T-helper 2 cell treated with Interferon-gamma antibody and Interleukin-4, amounts not matched to agents 100 ng/mL and 5 ng/mL, for 36 hours (primary cell): ENCODE results near the gene DCAF17. TPM values are rescaled to one million over a fixed set of nuclear protein-coding genes. Genes with fewer than 3 reads are reported as not detected.
"Not testable (repeated sequence)": the region's sequence is repeated elsewhere in the genome, so short reads cannot be mapped to it uniquely, and the experiment has no call there.

Source experiments
- intact Hi-C: fragments of 100-400 bp; cut with micrococcal nuclease; formaldehyde crosslinking; loops from one replicate; pipeline ENCODE4 v1.15.1; 2023
- total RNA-seq: library from RNA; stranded (reverse); gene quantifications from 2 replicates; pipeline ENCODE4 v1.2.3, GENCODE V29; 2022

Gene DCAF17
- total RNA-seq, 1 donor from 2014 or later: 20.7 TPM

- intact Hi-C loops: no loop called here
Observed at GRCh38 chr2:171410101-171410500, 23.9 kb upstream of the DCAF17 start.

GRCh38 chr2:171410624-171411023 is 23.4 kb upstream of the DCAF17 start:
- intact Hi-C loops: no loop called here

- intact Hi-C loops: no loop called here
Observed at GRCh38 chr2:171411214-171411613, 22.8 kb upstream of the DCAF17 start.

DNA sequence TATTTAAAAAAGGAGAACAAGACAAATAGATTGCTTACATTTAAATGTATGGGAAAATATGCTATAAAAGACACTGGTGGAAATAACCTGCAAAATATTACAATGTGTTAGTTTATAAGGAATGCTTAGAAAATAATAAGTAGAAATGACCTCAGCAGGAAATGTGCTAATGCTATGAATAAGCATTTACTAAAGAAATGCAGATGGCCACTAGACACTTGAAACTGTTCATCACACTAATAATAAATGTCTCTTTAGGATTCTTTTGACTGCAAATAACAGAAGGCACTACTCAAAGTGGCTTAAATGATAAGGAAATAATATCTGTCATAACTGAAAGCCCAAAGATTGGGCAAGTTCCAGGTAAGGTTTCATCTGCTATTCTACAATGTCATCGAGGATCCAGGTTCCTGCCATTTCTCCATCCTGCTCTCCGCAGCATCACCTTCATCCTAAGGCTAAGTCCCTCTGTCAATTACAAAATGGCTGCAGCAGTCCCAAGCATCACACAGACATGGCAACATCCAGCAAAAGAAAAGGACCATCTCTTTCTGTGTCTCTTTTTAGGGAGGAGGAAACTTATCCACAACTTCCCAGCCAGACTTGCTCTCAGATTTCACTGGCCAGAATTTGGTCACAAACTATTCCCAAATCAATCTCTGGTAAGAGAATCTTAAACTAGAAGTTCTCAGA is 22.1 kb upstream of the DCAF17 start:
- intact Hi-C loops: no loop called here

DNA sequence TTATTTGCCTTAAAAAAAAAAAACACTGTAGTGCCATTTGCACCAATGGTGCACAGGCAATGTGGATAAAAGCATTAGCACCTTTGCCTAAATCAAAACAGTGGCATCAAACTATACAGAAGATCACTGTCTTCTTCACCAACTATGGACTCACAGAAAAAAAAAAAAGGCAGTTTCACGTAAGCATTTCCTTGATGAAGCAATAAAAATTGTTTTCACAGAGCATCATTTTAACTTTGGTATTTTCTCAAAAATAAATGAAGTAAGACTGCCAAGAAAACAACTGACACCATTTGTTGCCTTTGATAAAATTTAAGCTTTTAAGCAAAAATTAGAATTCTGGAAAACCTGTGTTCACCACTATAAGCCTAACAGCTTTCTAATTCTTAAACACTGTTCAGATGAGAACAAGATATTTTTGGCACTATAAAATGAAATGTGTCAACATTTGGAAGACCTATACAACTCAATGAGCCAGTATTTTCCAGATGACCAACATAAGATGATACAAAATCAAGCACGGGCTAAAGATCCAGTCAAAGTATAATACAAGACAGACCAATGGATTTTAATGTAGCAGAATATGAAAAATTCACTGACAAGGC is 21.4 kb upstream of the DCAF17 start:
- intact Hi-C loops: no loop called here

DNA sequence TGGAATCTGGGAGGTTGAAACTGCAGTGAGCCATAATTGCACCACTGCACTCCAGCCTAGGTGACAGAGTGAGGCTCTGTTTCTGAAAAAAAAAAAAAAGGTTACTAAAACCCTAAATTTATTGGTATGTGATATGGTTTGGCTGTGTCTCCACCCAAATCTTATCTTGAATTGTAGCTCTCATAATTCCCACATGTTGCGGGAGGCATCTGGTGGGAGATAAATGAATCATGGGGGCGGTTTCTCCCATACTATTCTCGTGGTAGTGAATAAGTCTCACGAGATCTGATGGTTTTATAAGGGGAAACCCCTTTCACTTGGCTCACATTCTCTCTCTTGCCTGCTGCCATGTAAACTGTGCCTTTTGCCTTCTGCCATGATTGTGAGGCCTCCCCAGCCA is 19.4 kb upstream of the DCAF17 start:
- intact Hi-C loops: loop anchor here (5.0 kb wide), 1 partner anchor 87 kb away; no protein-coding TSS in a partner anchor

DNA sequence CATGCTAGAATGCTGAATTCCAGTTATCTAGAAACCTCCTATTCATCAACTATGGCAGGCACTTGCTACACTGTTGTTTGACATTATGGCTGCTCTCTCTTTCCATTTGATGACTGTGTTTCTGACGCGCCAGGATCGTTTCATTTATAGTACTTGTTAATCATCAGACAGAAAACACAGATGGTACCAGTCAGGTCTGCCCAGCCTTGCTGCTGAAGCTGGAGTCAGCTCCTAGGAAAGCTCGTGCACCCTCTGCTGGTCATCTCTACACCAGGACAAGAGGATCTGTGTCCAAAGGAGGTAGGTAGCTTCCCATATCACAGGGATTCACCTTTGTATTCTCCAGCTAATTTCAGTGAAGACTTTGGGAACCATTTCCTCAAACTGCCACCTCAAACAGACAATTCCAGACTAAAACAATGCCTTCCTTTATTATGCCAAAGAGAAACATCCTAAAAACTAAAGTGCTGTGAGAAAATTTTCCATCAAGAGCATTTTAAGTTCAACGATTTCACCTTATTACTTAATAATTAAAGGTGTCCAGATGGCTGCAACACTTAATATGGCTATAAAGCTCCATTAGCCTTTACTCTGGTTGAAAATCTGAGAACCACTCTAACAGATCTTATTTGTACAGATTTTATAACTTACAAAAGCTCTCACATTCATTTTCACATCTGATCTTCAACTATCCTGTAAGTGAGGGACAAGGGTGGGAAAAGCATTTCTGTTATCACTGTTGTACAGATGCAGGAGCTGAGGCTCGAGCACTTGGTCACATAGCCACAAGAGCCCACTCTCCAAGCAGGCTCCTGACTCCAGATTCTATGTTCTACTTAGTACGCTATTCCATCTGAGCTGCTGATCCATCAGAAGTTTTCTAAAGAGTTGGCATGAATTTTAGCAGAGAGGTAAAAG is 17.8 kb upstream of the DCAF17 start:
- intact Hi-C loops: loop anchor here (1.0 to 5.0 kb wide), 5 partner anchors 18 to 488 kb away; partner anchors contain the start of genes DCAF17 and TLK1

DNA sequence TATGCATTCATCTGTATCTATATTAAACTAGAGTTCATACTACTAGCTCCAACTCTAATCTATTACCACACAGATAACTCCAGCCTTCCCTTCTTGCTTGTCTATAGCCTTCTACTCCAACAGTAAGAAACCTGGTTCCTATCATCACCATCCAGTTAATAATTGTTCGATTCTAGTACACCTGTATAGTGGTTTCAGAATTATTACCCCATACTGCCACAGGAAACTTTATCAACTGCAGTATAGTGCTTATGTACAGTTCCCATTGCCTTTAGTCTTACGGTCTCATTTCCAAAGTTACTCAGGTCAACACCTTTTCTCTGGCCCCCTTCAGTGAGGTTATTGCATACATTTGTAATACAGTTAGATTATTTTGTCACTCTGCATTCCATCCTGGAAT is 14.7 kb upstream of the DCAF17 start:
- intact Hi-C loops: loop anchor here (5.0 kb wide), 1 partner anchor 92 kb away; no protein-coding TSS in a partner anchor

GRCh38 chr2:171420728-171421563 is 13.1 kb upstream of the DCAF17 start:
- intact Hi-C loops: no loop called here

GRCh38 chr2:171422710-171423495 is 11.1 kb upstream of the DCAF17 start:
- intact Hi-C loops: not testable (repeated sequence)

- intact Hi-C loops: loop anchor here (5.0 kb wide), 2 partner anchors 218 to 343 kb away; no protein-coding TSS in a partner anchor
Observed at GRCh38 chr2:171430516-171431410, 3.3 kb upstream of the DCAF17 start.

DNA sequence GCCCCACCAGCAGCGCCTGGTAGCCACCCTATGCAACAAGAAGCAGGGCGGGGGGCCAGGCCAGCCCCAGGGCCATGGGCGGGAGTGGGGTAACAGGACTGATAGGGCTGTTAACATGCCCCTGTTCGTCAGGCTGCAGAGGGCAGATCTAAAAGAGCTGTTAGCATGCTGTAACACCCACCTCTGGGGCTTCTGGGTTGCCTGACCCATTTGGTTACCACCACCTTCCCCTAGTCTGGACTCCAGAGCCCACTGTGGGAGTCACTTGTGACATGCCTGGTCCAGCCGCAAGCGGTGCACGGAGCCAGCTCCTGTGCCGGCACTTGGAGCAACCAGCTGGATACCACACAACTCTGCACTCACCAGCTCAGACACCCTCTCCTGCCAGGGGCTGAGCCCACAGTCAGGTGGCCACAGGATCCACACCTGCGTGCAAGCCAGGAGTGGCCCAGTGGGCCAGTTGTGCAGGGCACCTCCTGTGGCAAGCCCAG is 2.3 kb upstream of the DCAF17 start:
- intact Hi-C loops: loop anchor here (5.0 kb wide), 2 partner anchors 219 to 344 kb away; no protein-coding TSS in a partner anchor

DNA sequence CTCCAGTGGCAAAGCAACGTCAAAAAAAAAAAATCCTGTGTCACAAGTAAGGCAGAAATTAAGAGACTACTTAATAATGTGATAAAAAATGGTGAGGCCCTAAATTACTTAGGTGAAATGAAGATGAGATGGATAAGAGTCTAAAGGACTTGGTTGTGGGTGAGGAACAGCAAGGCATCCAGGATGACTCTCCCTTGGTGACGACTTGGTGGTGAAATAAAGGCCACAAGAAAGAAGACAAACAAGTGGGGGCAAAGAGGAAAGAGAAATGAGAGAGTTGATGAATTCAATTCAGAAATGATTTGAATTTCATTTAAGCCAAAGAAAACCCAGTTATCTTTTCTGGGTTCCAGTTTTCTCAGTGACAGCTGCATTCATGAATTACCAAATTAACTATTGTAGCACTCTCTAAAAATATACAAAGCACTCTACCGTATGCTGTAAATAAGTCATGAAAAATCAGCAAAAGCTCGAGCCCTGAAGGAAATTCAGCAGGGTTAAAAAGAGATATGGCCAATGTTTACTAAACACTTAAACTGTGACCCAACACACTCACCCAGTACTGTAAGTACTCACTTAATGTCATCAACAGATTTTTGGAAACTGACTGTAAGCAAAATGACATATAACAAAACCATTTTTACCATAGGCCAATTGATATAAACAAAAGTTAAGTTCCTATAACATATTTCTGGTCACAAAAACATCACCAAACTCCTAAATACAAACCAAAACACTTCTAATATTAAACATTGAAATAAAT is 1.6 kb upstream of the DCAF17 start:
- intact Hi-C loops: loop anchor here (5.0 kb wide), 2 partner anchors 220 to 345 kb away; no protein-coding TSS in a partner anchor

GRCh38 chr2:171432969-171433762 is 860 bp upstream of the DCAF17 start:
- intact Hi-C loops: loop anchor here (5.0 kb wide), 2 partner anchors 221 to 346 kb away; no protein-coding TSS in a partner anchor

- intact Hi-C loops: loop anchor here (1.0 to 5.0 kb wide), 8 partner anchors 17 to 504 kb away; partner anchors contain the start of genes DYNC1I2, GORASP2 and TLK1
Observed at GRCh38 chr2:171433763-171434012, 338 bp upstream of the DCAF17 start, which contains the start of gene METTL8. Gene METTL8, minus strand, starts transcription at chr2:171433990. Its CDS starts 41,805 bp downstream, at chr2:171392185.

DNA sequence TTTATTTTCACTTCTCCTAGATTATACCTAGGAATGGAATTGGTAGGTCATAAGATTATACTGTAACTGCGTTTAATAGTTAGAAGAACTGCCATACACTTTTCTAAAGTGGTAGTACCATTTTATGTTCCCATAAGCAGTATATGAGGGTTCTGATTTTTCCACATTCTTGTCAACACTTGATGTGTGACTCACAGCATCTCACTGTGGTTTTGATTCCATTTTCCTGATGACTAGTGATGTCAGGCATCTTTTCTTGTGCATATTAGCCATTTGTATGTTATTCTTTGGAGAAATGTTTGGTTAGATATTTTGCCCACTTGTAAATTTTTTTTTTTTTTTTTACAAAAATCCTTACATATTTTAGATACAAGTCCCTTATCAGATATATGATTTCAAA is 2.3 kb downstream of the DCAF17 start:
- intact Hi-C loops: no loop called here

- intact Hi-C loops: no loop called here
Observed at GRCh38 chr2:171441470-171441869, 7.4 kb downstream of the DCAF17 start.
